Measurements from ENCODE around the gene FAM177B.

The FAM177B gene

DNA sequence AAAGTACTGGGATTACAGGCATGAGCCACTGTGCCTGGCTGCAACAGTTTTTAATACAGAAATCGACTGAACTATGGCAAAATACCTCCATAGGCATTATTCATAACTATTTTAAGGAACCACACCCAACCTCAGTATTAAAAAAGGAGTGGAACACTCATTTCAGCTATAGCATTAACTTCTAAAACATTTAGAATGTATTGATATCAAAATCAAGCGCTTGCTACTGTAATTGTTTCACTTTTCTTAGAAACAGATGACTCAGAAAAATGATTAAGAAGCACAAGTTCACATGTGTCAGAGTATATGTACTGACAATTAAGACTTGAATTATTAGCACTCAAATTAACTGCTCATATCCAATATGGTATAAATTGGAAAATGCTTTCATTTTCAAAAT, 39.8 kb upstream of the FAM177B start:
- TF ChIP-seq FOXM1 (IDR thresholded peaks at IDR 0.05; ENCODE audit: borderline replicate concordance, low read depth), result no peak
- no peak for TF ChIP-seq NFIC (IDR thresholded peaks at IDR 0.05)
- TF ChIP-seq, protein P1, sequence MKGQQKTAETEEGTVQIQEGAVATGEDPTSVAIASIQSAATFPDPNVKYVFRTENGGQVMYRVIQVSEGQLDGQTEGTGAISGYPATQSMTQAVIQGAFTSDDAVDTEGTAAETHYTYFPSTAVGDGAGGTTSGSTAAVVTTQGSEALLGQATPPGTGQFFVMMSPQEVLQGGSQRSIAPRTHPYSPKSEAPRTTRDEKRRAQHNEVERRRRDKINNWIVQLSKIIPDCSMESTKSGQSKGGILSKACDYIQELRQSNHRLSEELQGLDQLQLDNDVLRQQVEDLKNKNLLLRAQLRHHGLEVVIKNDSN (IDR thresholded peaks at IDR 0.05), result no peak
- TF ChIP-seq, protein P2, sequence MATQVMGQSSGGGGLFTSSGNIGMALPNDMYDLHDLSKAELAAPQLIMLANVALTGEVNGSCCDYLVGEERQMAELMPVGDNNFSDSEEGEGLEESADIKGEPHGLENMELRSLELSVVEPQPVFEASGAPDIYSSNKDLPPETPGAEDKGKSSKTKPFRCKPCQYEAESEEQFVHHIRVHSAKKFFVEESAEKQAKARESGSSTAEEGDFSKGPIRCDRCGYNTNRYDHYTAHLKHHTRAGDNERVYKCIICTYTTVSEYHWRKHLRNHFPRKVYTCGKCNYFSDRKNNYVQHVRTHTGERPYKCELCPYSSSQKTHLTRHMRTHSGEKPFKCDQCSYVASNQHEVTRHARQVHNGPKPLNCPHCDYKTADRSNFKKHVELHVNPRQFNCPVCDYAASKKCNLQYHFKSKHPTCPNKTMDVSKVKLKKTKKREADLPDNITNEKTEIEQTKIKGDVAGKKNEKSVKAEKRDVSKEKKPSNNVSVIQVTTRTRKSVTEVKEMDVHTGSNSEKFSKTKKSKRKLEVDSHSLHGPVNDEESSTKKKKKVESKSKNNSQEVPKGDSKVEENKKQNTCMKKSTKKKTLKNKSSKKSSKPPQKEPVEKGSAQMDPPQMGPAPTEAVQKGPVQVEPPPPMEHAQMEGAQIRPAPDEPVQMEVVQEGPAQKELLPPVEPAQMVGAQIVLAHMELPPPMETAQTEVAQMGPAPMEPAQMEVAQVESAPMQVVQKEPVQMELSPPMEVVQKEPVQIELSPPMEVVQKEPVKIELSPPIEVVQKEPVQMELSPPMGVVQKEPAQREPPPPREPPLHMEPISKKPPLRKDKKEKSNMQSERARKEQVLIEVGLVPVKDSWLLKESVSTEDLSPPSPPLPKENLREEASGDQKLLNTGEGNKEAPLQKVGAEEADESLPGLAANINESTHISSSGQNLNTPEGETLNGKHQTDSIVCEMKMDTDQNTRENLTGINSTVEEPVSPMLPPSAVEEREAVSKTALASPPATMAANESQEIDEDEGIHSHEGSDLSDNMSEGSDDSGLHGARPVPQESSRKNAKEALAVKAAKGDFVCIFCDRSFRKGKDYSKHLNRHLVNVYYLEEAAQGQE (IDR thresholded peaks at IDR 0.05; ENCODE audit: low read depth), result no peak
- TF ChIP-seq EP300 (IDR thresholded peaks at IDR 0.05; ENCODE audit: borderline replicate concordance), result no peak
- TF ChIP-seq ZBTB7A (IDR thresholded peaks at IDR 0.05; ENCODE audit: low read depth), result no peak
- no peak for TF ChIP-seq TCF12 (IDR thresholded peaks at IDR 0.05; ENCODE audit: low read depth)
- TF ChIP-seq CEBPB (IDR thresholded peaks at IDR 0.05), result no peak
- TF ChIP-seq RAD21 (IDR thresholded peaks at IDR 0.05; ENCODE audit: low read depth), result no peak
- TF ChIP-seq YY1 (IDR thresholded peaks at IDR 0.05; ENCODE audit: low read depth), result no peak
- no peak for TF ChIP-seq EGR1 (IDR thresholded peaks at IDR 0.05)
- TF ChIP-seq TAF1 (IDR thresholded peaks at IDR 0.05; ENCODE audit: low read depth), result no peak
- TF ChIP-seq TEAD4 (IDR thresholded peaks at IDR 0.05), result no peak
- TF ChIP-seq, protein P3, sequence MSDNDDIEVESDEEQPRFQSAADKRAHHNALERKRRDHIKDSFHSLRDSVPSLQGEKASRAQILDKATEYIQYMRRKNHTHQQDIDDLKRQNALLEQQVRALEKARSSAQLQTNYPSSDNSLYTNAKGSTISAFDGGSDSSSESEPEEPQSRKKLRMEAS (IDR thresholded peaks at IDR 0.05), result no peak
- TF ChIP-seq CREB1 (IDR thresholded peaks at IDR 0.05; ENCODE audit: low read depth), result no peak

DNA sequence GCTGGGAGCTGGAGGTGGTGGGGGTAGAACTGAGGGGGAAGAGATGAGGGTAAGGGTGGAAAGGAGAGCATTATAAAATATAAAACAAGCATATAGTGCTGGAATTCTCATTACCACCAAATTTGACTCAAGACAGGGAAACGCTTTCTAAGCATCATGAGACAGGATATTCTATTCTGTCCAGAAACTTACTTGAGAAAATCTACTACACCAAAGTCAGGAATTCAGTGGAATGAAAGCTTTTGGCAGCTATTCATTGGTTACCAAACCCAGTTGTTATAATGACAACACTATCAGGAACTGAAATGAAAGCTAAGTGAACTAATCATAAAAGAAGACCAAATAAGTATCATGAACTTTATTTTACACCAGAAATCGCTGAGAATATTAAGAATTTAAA, 39.2 kb upstream of the FAM177B start:
- TF ChIP-seq, protein P2 (IDR thresholded peaks at IDR 0.05; ENCODE audit: low read depth), result no peak
- no peak for TF ChIP-seq CREB1 (IDR thresholded peaks at IDR 0.05; ENCODE audit: low read depth)
- TF ChIP-seq, protein P1 (IDR thresholded peaks at IDR 0.05), result no peak
- TF ChIP-seq, protein P3 (IDR thresholded peaks at IDR 0.05), result no peak
- TF ChIP-seq ZBTB7A (IDR thresholded peaks at IDR 0.05; ENCODE audit: low read depth), result no peak

DNA sequence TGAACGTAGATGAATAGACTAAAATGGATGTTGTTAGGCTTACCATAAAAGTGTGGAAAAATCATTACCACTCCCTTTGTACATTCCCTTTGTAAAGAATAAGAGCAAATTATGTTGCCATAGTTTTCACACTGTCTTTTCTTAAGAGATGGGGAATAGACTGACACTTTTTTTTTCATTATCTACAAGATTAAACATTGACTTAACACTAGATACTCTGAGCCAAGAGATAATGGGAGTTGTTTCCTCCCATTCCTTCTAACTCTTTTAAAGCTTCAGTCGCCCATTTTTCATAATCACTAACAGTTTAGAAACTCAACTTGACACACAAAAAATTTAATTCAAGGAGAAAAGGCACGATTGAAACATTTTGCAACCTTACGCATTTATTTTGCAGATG, 34.8 kb upstream of the FAM177B start:
- TF ChIP-seq TAF1 (IDR thresholded peaks at IDR 0.05; ENCODE audit: low read depth) (no peak), RAD21 (IDR thresholded peaks at IDR 0.05; ENCODE audit: low read depth) (no peak)
- TF ChIP-seq, protein P1 (IDR thresholded peaks at IDR 0.05), result no peak
- TF ChIP-seq, protein P2 (IDR thresholded peaks at IDR 0.05; ENCODE audit: low read depth), result no peak

DNA sequence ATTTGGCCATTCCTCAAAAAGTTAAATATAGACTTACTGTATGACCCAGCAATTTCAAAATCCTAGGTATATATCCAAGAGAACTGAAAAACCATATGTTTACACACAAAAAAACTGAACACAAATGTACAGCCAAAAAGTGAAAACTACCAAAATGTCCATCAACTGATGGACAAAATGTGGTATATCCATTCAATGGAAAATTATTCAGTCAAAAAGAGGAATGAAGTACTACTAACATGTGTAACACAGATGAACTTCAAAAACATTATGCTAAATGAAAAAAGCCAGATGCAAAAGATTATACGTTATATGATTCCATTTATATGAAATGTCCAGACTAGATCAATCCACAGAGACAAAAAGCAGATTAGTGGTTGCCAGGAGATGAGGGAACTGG, 32.7 kb upstream of the FAM177B start:
- TF ChIP-seq ZBTB7A (IDR thresholded peaks at IDR 0.05; ENCODE audit: low read depth), result no peak
- TF ChIP-seq TCF12 (IDR thresholded peaks at IDR 0.05; ENCODE audit: low read depth), result no peak
- TF ChIP-seq EP300 (IDR thresholded peaks at IDR 0.05; ENCODE audit: borderline replicate concordance), result no peak
- no peak for TF ChIP-seq RAD21 (IDR thresholded peaks at IDR 0.05; ENCODE audit: low read depth)
- TF ChIP-seq YY1 (IDR thresholded peaks at IDR 0.05; ENCODE audit: low read depth), result no peak
- no peak for TF ChIP-seq CREB1 (IDR thresholded peaks at IDR 0.05; ENCODE audit: low read depth)
- no peak for TF ChIP-seq TAF1 (IDR thresholded peaks at IDR 0.05; ENCODE audit: low read depth)
- TF ChIP-seq CEBPB (IDR thresholded peaks at IDR 0.05), result no peak
- TF ChIP-seq FOXM1 (IDR thresholded peaks at IDR 0.05; ENCODE audit: borderline replicate concordance, low read depth), result no peak
- TF ChIP-seq TEAD4 (IDR thresholded peaks at IDR 0.05), result no peak
- TF ChIP-seq, protein P3 (IDR thresholded peaks at IDR 0.05), result no peak
- no peak for TF ChIP-seq EGR1 (IDR thresholded peaks at IDR 0.05)
- TF ChIP-seq, protein P1 (IDR thresholded peaks at IDR 0.05), result no peak
- TF ChIP-seq NFIC (IDR thresholded peaks at IDR 0.05), result no peak
- TF ChIP-seq, protein P2 (IDR thresholded peaks at IDR 0.05; ENCODE audit: low read depth), result no peak
